HepG2 (cell line): ENCODE results near the gene ZNF367. TPM values are rescaled to one million over a fixed set of nuclear protein-coding genes. Genes with fewer than 3 reads are reported as not detected.

Experiments used
- FOXC1 ChIP-seq: sonication (generic); formaldehyde crosslinking; IDR thresholded peaks from 2 replicates; pipeline ENCODE4 v1.8.0; 2022; ENCODE audit warnings: mild to moderate bottlenecking, missing genetic modification reagents, borderline replicate concordance
- JARID2 ChIP-seq: sonication (generic); formaldehyde crosslinking; IDR thresholded peaks from 2 replicates; pipeline ENCODE4 v1.8.1; 2023; ENCODE audit warnings: missing genetic modification reagents, inconsistent platforms; ENCODE audit not compliant: insufficient replicate concordance
- KLF13 ChIP-seq: sonication (generic); formaldehyde crosslinking; IDR thresholded peaks from 2 replicates; pipeline ENCODE4 v1.4.0; 2020; ENCODE audit warnings: mild to moderate bottlenecking, missing genetic modification reagents
- LCORL ChIP-seq, 2 experiments: fragments of 450-650 bp in 1 of 2; sonication (generic) in 1 of 2; formaldehyde crosslinking in 1 of 2; IDR thresholded peaks; 2 replicates each; pipeline versions ENCODE4 v1.5.0 to v1.6.1; 2017 to 2020; ENCODE audit warnings: antibody characterized with exemption in 1 of 2, missing genetic modification reagents in 1 of 2
- NCOR1 ChIP-seq: fragments of 200-600 bp; sonication (generic); IDR thresholded peaks from 2 replicates; pipeline ENCODE4 v1.7.0; 2017; ENCODE audit warnings: antibody characterized with exemption, low read length, borderline replicate concordance
- NFYC ChIP-seq: IDR thresholded peaks from 2 replicates; pipeline ENCODE4 v1.6.1; 2016; ENCODE audit warnings: missing genetic modification reagents, missing compliant biosample characterization
- RAD21 ChIP-seq: fragments of 450-650 bp; formaldehyde crosslinking; IDR thresholded peaks from 2 replicates; pipeline ENCODE4 v1.5.0; 2020; ENCODE audit warnings: mild to moderate bottlenecking
- SIN3A ChIP-seq: IDR thresholded peaks from 2 replicates; pipeline ENCODE4 v1.6.1; 2011; ENCODE audit warnings: low read depth, mild to moderate bottlenecking, control low read depth, low read length, borderline replicate concordance
- SIX4 ChIP-seq: sonication (generic); formaldehyde crosslinking; IDR thresholded peaks from 2 replicates; pipeline ENCODE4 v1.4.0; 2020; ENCODE audit warnings: missing genetic modification reagents
- SKI ChIP-seq: fragments of 450-650 bp; IDR thresholded peaks from one replicate; pipeline ENCODE4 v1.6.1; 2018; ENCODE audit warnings: mild to moderate bottlenecking; ENCODE audit not compliant: partially characterized antibody
- SOX13 ChIP-seq, 3 experiments: fragments of 450-650 bp in 1 of 3; sonication (generic) in 1 of 3; formaldehyde crosslinking in 1 of 3; IDR thresholded peaks in 2 of 3; conservative IDR thresholded peaks in 1 of 3; 2 replicates each; pipeline versions ENCODE4 v1.5.0 to v1.6.1; 2016 to 2020; ENCODE audit warnings: antibody characterized with exemption in 1 of 3, mild to moderate bottlenecking in 1 of 3, missing compliant biosample characterization in 1 of 3, missing genetic modification reagents in 1 of 3, moderate library complexity in 1 of 3
- SP2 ChIP-seq: sonication (generic); formaldehyde crosslinking; IDR thresholded peaks from 2 replicates; pipeline ENCODE4 v1.5.1; 2020; ENCODE audit warnings: mild to moderate bottlenecking, missing genetic modification reagents
- TCF7 ChIP-seq: sonication (generic); IDR thresholded peaks from 2 replicates; pipeline ENCODE4 v1.6.1; 2016; ENCODE audit warnings: antibody characterized with exemption, low read depth
- ZNF101 ChIP-seq: sonication (generic); formaldehyde crosslinking; IDR thresholded peaks from 2 replicates; pipeline ENCODE4 v1.4.0; 2020; ENCODE audit warnings: mild to moderate bottlenecking, low read depth, missing genetic modification reagents, borderline replicate concordance
- ZNF282 ChIP-seq: fragments of 450-650 bp; IDR thresholded peaks from 2 replicates; pipeline ENCODE4 v1.6.1; 2018; ENCODE audit not compliant: partially characterized antibody
- ZNF780A ChIP-seq: sonication (generic); formaldehyde crosslinking; IDR thresholded peaks from 2 replicates; pipeline ENCODE4 v1.8.0; 2022; ENCODE audit warnings: mild to moderate bottlenecking, missing genetic modification reagents, moderate library complexity
- polyA plus RNA-seq, 8 experiments: library from polyadenylated mRNA; depleted of rRNA in 3 of 8; stranded (reverse) in 7 of 8; unstranded in 1 of 8; fragments of >200 nt; fragmentation: Illumina TruSeq in 4 of 8; extraction: Trizol in 4 of 8; gene quantifications; 2 replicates each; pipeline versions ENCODE4 v1.2.1 to v1.2.3, GENCODE V29; 2011 to 2016; ENCODE audit warnings: low read depth in 4 of 8, missing spikeins in 1 of 8, mixed read lengths in 1 of 8; ENCODE audit not compliant: insufficient read depth in 1 of 8
- total RNA-seq, 5 experiments: library from RNA; depleted of rRNA; stranded (reverse); fragments of >200 nt; fragmentation: Illumina TruSeq; extraction: Trizol; gene quantifications; 2 replicates each; pipeline ENCODE4 v1.2.3, GENCODE V29; 2016; ENCODE audit warnings: low read depth in 1 of 5
- TF ChIP-seq, protein P1 (sequence below): sonication (generic); formaldehyde crosslinking; conservative IDR thresholded peaks from 2 replicates; pipeline ENCODE4 v1.4.0; 2020; ENCODE audit warnings: missing genetic modification reagents
- TF ChIP-seq, protein P2 (sequence below): sonication (generic); formaldehyde crosslinking; IDR thresholded peaks from 2 replicates; pipeline ENCODE4 v1.8.1; 2023; ENCODE audit warnings: mild to moderate bottlenecking, inconsistent platforms, moderate library complexity, missing genetic modification reagents, borderline replicate concordance
- TF ChIP-seq, protein P3 (sequence below): sonication (generic); formaldehyde crosslinking; IDR thresholded peaks from 2 replicates; pipeline ENCODE4 v1.5.0; 2020; ENCODE audit warnings: missing genetic modification reagents
- TF ChIP-seq, protein P4 (sequence below): sonication (generic); formaldehyde crosslinking; IDR thresholded peaks from 2 replicates; pipeline ENCODE4 v1.4.0; 2020; ENCODE audit warnings: missing genetic modification reagents

ZNF367 gene
- total and polyA plus RNA-seq, 2 of the 13 experiments (the other 11 are each of a cell fraction or from before 2014, with no cell fraction given): 2.9 to 7.7 TPM

DNA sequence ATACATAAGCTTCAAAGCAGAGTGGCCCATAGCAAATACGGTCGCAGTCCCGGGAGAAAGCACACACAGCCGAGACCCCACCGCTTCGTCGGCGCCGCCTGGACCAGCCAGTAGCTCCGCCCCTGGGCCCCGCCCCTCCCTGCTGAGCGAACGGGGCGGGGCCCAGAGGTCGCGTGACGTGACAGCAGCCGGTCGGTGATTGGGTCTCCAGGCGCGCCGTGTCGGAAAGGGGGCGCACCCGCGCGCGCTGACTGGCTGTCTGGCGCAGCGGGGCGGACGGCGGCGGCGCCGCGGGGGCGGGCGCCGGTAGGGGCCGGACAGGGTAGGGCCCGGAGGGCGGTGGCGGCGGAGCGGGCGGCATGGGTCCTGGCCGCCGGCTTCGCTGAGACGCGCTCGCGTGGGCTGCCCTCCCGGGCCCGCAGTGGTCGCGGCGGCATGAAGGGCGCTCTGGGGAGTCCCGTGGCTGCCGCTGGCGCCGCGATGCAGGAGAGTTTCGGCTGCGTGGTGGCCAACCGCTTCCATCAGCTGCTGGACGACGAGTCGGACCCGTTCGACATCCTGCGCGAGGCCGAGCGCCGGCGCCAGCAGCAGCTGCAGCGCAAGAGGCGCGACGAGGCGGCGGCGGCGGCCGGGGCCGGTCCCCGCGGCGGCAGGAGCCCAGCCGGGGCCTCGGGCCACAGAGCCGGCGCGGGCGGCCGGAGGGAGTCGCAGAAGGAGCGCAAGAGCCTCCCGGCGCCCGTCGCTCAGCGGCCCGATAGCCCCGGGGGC is 31.9 kb upstream of the ZNF367 start, which contains the start of gene HABP4 (continued):
- TF ChIP-seq, protein P1, sequence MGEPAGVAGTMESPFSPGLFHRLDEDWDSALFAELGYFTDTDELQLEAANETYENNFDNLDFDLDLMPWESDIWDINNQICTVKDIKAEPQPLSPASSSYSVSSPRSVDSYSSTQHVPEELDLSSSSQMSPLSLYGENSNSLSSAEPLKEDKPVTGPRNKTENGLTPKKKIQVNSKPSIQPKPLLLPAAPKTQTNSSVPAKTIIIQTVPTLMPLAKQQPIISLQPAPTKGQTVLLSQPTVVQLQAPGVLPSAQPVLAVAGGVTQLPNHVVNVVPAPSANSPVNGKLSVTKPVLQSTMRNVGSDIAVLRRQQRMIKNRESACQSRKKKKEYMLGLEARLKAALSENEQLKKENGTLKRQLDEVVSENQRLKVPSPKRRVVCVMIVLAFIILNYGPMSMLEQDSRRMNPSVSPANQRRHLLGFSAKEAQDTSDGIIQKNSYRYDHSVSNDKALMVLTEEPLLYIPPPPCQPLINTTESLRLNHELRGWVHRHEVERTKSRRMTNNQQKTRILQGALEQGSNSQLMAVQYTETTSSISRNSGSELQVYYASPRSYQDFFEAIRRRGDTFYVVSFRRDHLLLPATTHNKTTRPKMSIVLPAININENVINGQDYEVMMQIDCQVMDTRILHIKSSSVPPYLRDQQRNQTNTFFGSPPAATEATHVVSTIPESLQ (CRISPR knock-in tag): no peak
- 0 out of 2 replicates have a peak, but pooled peaks have one; percentile 20 for TF ChIP-seq FOXC1 (CRISPR knock-in tag)
- TF ChIP-seq TCF7: peak; percentile 49; the same call in 1 of the 2 replicates
- TF ChIP-seq ZNF780A: no peak
- TF ChIP-seq KLF13 (CRISPR knock-in tag): no peak
- no peak for TF ChIP-seq ZNF282
- TF ChIP-seq, protein P2, sequence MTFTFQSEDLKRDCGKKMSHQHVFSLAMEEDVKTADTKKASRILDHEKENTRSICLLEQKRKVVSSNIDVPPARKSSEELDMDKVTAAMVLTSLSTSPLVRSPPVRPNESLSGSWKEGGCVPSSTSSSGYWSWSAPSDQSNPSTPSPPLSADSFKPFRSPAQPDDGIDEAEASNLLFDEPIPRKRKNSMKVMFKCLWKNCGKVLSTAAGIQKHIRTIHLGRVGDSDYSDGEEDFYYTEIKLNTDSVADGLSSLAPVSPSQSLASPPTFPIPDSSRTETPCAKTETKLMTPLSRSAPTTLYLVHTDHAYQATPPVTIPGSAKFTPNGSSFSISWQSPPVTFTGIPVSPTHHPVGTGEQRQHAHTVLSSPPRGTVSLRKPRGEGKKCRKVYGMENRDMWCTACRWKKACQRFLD: no peak
- TF ChIP-seq, protein P3, sequence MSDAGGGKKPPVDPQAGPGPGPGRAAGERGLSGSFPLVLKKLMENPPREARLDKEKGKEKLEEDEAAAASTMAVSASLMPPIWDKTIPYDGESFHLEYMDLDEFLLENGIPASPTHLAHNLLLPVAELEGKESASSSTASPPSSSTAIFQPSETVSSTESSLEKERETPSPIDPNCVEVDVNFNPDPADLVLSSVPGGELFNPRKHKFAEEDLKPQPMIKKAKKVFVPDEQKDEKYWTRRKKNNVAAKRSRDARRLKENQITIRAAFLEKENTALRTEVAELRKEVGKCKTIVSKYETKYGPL: no peak
- TF ChIP-seq JARID2 (CRISPR knock-in tag): no peak
- TF ChIP-seq NFYC (CRISPR knock-in tag): peak; percentile 82
- TF ChIP-seq SOX13 (IDR thresholded peaks at IDR 0.05): no peak
- no peak for TF ChIP-seq SOX13 (CRISPR knock-in tag; conservative IDR thresholded peaks at IDR 0.05 in 1 of 2, IDR thresholded peaks at IDR 0.05 in 1 of 2)
- peak; percentile 45 for TF ChIP-seq RAD21
- no peak for TF ChIP-seq ZNF101 (CRISPR knock-in tag)
- no peak for TF ChIP-seq LCORL (IDR thresholded peaks at IDR 0.05)
- TF ChIP-seq LCORL (CRISPR knock-in tag; IDR thresholded peaks at IDR 0.05): 0 out of 2 replicates have a peak, but pooled peaks have one; percentile 36
- peak; percentile 83 for TF ChIP-seq SP2 (CRISPR knock-in tag)
- no peak; the same call in 1 of the 2 replicates for TF ChIP-seq NCOR1
- TF ChIP-seq SIX4 (CRISPR knock-in tag): no peak
- peak; percentile 34; the same call in 1 of the 2 replicates for TF ChIP-seq SIN3A
- TF ChIP-seq, protein P4, sequence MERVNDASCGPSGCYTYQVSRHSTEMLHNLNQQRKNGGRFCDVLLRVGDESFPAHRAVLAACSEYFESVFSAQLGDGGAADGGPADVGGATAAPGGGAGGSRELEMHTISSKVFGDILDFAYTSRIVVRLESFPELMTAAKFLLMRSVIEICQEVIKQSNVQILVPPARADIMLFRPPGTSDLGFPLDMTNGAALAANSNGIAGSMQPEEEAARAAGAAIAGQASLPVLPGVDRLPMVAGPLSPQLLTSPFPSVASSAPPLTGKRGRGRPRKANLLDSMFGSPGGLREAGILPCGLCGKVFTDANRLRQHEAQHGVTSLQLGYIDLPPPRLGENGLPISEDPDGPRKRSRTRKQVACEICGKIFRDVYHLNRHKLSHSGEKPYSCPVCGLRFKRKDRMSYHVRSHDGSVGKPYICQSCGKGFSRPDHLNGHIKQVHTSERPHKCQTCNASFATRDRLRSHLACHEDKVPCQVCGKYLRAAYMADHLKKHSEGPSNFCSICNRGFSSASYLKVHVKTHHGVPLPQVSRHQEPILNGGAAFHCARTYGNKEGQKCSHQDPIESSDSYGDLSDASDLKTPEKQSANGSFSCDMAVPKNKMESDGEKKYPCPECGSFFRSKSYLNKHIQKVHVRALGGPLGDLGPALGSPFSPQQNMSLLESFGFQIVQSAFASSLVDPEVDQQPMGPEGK (CRISPR knock-in tag): peak; percentile 52
- TF ChIP-seq SKI: peak; percentile 90
